SK-N-MC (cell line): ENCODE results near the gene MED29.

ENCODE experiments used
- EZH2 ChIP-seq: fragments of 200-600 bp; sonication (generic); IDR thresholded peaks from one replicate; pipeline ENCODE4 v1.6.1; 2017; ENCODE audit warnings: antibody characterized with exemption
- FOXP2 ChIP-seq: optimal IDR thresholded peaks from 2 replicates; pipeline ENCODE3; 2011; ENCODE audit warnings: mild to moderate bottlenecking, moderate library complexity; ENCODE audit not compliant: insufficient read depth; ENCODE audit errors: extremely low read length, control extremely low read depth
- POLR2AphosphoS5 ChIP-seq: IDR thresholded peaks from 2 replicates; pipeline ENCODE4 v1.6.1; 2012; ENCODE audit warnings: mild to moderate bottlenecking, low read depth, low read length, borderline replicate concordance

GRCh38 chr19:39389631-39390414, 1.4 kb upstream of the MED29 start:
- TF ChIP-seq POLR2AphosphoS5 (no peak; the same call in 1 of the 2 replicates), EZH2 (no peak), FOXP2 (no peak)
